Panc1 (cell line): ENCODE measurements around the gene FYB2. TPM values are rescaled to one million over a fixed set of nuclear protein-coding genes. Genes with fewer than 3 reads are reported as not detected.

Source experiments
- ATAC-seq: fragments of 200-7000 bp; cut with Tn5 transposase; 2 replicates; pipeline ENCODE4 v1.9.1; 2020; ENCODE audit warnings: mild to moderate bottlenecking, moderate library complexity
- BruUV-seq: library from RNA; stranded (reverse); fragments of 400-500 nt; replicated peaks from 2 replicates; lab custom pipeline; 2021; lab: Mats Ljungman, UMichigan
- CTCF ChIA-PET: fragments of 300-600 bp; sonication (Branson Sonifier 250); formaldehyde crosslinking; loops from one replicate; lab custom pipeline; 2022; ENCODE audit warnings: antibody characterized with exemption; lab: Charles Lee
- POLR2A ChIA-PET: fragments of 300-600 bp; sonication (Branson Sonifier 250); formaldehyde crosslinking; loops from one replicate; lab custom pipeline; 2022; ENCODE audit warnings: antibody characterized with exemption; lab: Charles Lee
- DNase-seq: peaks from one replicate; pipeline ENCODE4 v3.0.0-alpha.2; 2010; ENCODE audit warnings: low read depth, low spot score
- H3K27ac ChIP-seq: 2 replicates; pipeline ENCODE4 v1.5.1; 2011; ENCODE audit warnings: mild to moderate bottlenecking, low read length, inconsistent platforms
- H3K27me3 ChIP-seq: fragments of 200-500 bp; sonication (Bioruptor generic); 2 replicates; pipeline ENCODE4 v1.6.0; 2014; ENCODE audit warnings: low read length, inconsistent platforms; ENCODE audit not compliant: control insufficient read depth, insufficient read depth
- H3K36me3 ChIP-seq: fragments of 200-500 bp; sonication (Bioruptor generic); 2 replicates; pipeline ENCODE4 v1.5.1; 2014; ENCODE audit warnings: inconsistent platforms, mild to moderate bottlenecking, low read length, moderate library complexity; ENCODE audit not compliant: control insufficient read depth, insufficient read depth
- H3K4me1 ChIP-seq: 2 replicates; pipeline ENCODE4 v1.5.1; 2011; ENCODE audit warnings: inconsistent platforms, mild to moderate bottlenecking, low read length, moderate library complexity; ENCODE audit not compliant: control insufficient read depth, insufficient read depth
- H3K4me3 ChIP-seq, 2 experiments: 2 replicates each; pipeline ENCODE4 v1.5.1; 2011 to 2012; ENCODE audit warnings: low read depth in 2 of 2, low read length in 2 of 2, mild to moderate bottlenecking in 2 of 2, inconsistent platforms in 1 of 2, moderate library complexity in 1 of 2
- H3K9me3 ChIP-seq: fragments of 200-500 bp; sonication (Bioruptor generic); 2 replicates; pipeline ENCODE4 v1.5.1; 2014; ENCODE audit warnings: low read depth, mild to moderate bottlenecking, inconsistent platforms, low read length, moderate library complexity; ENCODE audit not compliant: control insufficient read depth, insufficient read depth
- CTCF ChIP-seq: fragments of 450-650 bp; IDR thresholded peaks from 2 replicates; pipeline ENCODE4 v1.5.1; 2017; ENCODE audit warnings: mild to moderate bottlenecking
- POLR2AphosphoS5 ChIP-seq: IDR thresholded peaks from 2 replicates; pipeline ENCODE4 v1.6.1; 2012; ENCODE audit warnings: mild to moderate bottlenecking, low read depth, low read length, moderate library complexity
- REST ChIP-seq, 2 experiments: IDR thresholded peaks; 2 replicates each; pipeline ENCODE4 v1.6.1; 2011 to 2012; ENCODE audit warnings: low read depth in 2 of 2, control low read depth in 1 of 2, low read length in 1 of 2, mild to moderate bottlenecking in 1 of 2, moderate library complexity in 1 of 2; ENCODE audit not compliant: insufficient read depth in 1 of 2
- SIN3A ChIP-seq: IDR thresholded peaks from 2 replicates; pipeline ENCODE4 v1.6.1; 2012; ENCODE audit warnings: low read depth, mild to moderate bottlenecking, low read length, moderate library complexity, borderline replicate concordance; ENCODE audit not compliant: insufficient read depth
- TCF7L2 ChIP-seq: IDR thresholded peaks from 2 replicates; pipeline ENCODE4 v1.6.1; 2011; ENCODE audit warnings: mild to moderate bottlenecking, low read depth, low read length, inconsistent platforms
- in situ Hi-C: cut with HindIII; loops from 2 replicates; pipeline ENCODE4 v1.10.0; 2016; ENCODE audit warnings: low sequenced_read_pairs, low pct_unique_long_range_greater_than_20kb
- intact Hi-C: fragments of 100-400 bp; cut with micrococcal nuclease; formaldehyde crosslinking; loops from one replicate; pipeline ENCODE4 v1.10.0; 2022; ENCODE audit not compliant: unreplicated experiment
- total RNA-seq: library from RNA; stranded (reverse); gene quantifications from one replicate; pipeline ENCODE4 v1.2.1, GENCODE V29; 2021; ENCODE audit not compliant: unreplicated experiment

FYB2 gene
- total RNA-seq, 1 experiment from 2014 or later, result 0.49 TPM

- intact Hi-C loops (no loop called here), in situ Hi-C loops (no loop called here)
- Histone ChIP-seq H3K36me3 (no peaks in the 10 kb centered on the region), H3K4me1 (no peaks in the 10 kb centered on the region), H3K27ac (no peak overlapping the region), H3K27me3 (peaks cover 7% of the 10 kb centered on the region), H3K4me3 (no peak overlapping the region), H3K9me3 (no peaks in the 10 kb centered on the region)
- CTCF ChIA-PET, result interaction anchor here (0.7 kb wide), 1 partner anchor 1828 kb away, joined by 7 read pairs; no protein-coding TSS in a partner anchor
- no peak for ATAC-seq
- no TSS peak for BruUV-seq
- TF ChIP-seq TCF7L2, result no peak
- no peak for TF ChIP-seq CTCF
- TF ChIP-seq REST (IDR thresholded peaks at IDR 0.05; ENCODE audit: insufficient read depth in 1 of 2, low read depth in 2 of 2, low read length in 1 of 2), result no peak
- POLR2A ChIA-PET, result no interaction called here
- DNase-seq, result no peak
Observed at GRCh38 chr1:56827711-56828110, 8.5 kb upstream of the FYB2 start.

- in situ Hi-C loops (no loop called here), intact Hi-C loops (no loop called here)
- no peaks in the 10 kb centered on the region for H3K36me3 ChIP-seq
- H3K27ac ChIP-seq, result no peak overlapping the region
- no TSS peak for BruUV-seq
- H3K4me1 ChIP-seq, result peaks cover 4% of the 10 kb centered on the region; the same call in 1 of the 2 replicates
- no peak overlapping the region for H3K4me3 ChIP-seq
- no peaks in the 10 kb centered on the region for H3K9me3 ChIP-seq
- DNase-seq (no peak), ATAC-seq (no peak)
- peaks cover 10% of the 10 kb centered on the region for H3K27me3 ChIP-seq
- POLR2A ChIA-PET, result no interaction called here
- CTCF ChIA-PET, result no interaction called here
- TF ChIP-seq TCF7L2 (no peak), POLR2AphosphoS5 (no peak), SIN3A (no peak), REST (IDR thresholded peaks at IDR 0.05; ENCODE audit: insufficient read depth in 1 of 2, low read depth in 2 of 2, low read length in 1 of 2) (no peak), CTCF (no peak)
Observed at GRCh38 chr1:56825436-56825835, 6.2 kb upstream of the FYB2 start.
